T follicular helper cell (primary cell): ENCODE results near the gene TBC1D8B.
"Not testable (repeated sequence)": the region's sequence is repeated elsewhere in the genome, so short reads cannot be mapped to it uniquely, and the experiment has no call there.

ENCODE experiments used
- DNase-seq: peaks from one replicate; pipeline ENCODE4 v3.0.0-alpha.2; 2020; ENCODE audit warnings: low read depth
- total RNA-seq, 2 experiments: gene quantifications; one replicate each; lab custom pipeline; 2026; lab: John Stamatoyannopoulos, UW

TBC1D8B gene
- 2.6 to 4.6 reads per million in 2 experiments for total RNA-seq

- DNase-seq, result peak; percentile 16
These were observed at the start of gene TBC1D8B for GRCh38 chrX:106802388-106803275. Gene TBC1D8B (plus strand): TSS chrX:106802673. CDS start chrX:106802854, 181 bp downstream.

GRCh38 chrX:106769288-106769687, 33.2 kb upstream of the TBC1D8B start:
- DNase-seq, result not testable (repeated sequence)

- no peak for DNase-seq
These were observed 27.5 kb upstream of the TBC1D8B start for GRCh38 chrX:106774981-106775380.

- DNase-seq, result no peak
These were observed 22.2 kb upstream of the TBC1D8B start for GRCh38 chrX:106780264-106780663.

GRCh38 chrX:106780664-106781377, 21.7 kb upstream of the TBC1D8B start:
- no peak for DNase-seq

GRCh38 chrX:106783716-106784115, 18.8 kb upstream of the TBC1D8B start:
- DNase-seq, result no peak

- no peak for DNase-seq
These were observed 11.0 kb upstream of the TBC1D8B start for GRCh38 chrX:106791495-106791894.

- no peak for DNase-seq
These were observed 448 bp upstream of the TBC1D8B start for GRCh38 chrX:106802063-106802387.

GRCh38 chrX:106811131-106811910, 8.8 kb downstream of the TBC1D8B start:
- no peak for DNase-seq

GRCh38 chrX:106812930-106813329, 10.5 kb downstream of the TBC1D8B start:
- DNase-seq, result not testable (repeated sequence)

GRCh38 chrX:106814093-106814492, 11.6 kb downstream of the TBC1D8B start:
- not testable (repeated sequence) for DNase-seq

- DNase-seq, result peak; percentile 2
These were observed 60.7 kb downstream of the TBC1D8B start for GRCh38 chrX:106862972-106863688.

- DNase-seq, result no peak
These were observed 61.2 kb downstream of the TBC1D8B start for GRCh38 chrX:106863697-106864096.

GRCh38 chrX:106872796-106873195, 70.3 kb downstream of the TBC1D8B start:
- DNase-seq, result not testable (repeated sequence)

GRCh38 chrX:106874075-106874474, 71.6 kb downstream of the TBC1D8B start:
- no peak for DNase-seq

GRCh38 chrX:106875151-106875550, 72.7 kb downstream of the TBC1D8B start:
- DNase-seq, result no peak

- DNase-seq, result no peak
These were observed 87.0 kb downstream of the TBC1D8B start for GRCh38 chrX:106889468-106889867.

GRCh38 chrX:106891762-106892460, 89.4 kb downstream of the TBC1D8B start:
- DNase-seq, result no peak

- DNase-seq, result peak; percentile 32
These were observed 92.0 kb downstream of the TBC1D8B start for GRCh38 chrX:106894392-106894909.

- DNase-seq, result no peak
These were observed 92.5 kb downstream of the TBC1D8B start for GRCh38 chrX:106894978-106895452.

GRCh38 chrX:106897259-106897658, 94.8 kb downstream of the TBC1D8B start:
- DNase-seq, result no peak
